Measurements from ENCODE around the gene GPRC5C.

GPRC5C gene

GRCh38 chr17:74389937-74390679 is 41.8 kb upstream of the GPRC5C start:
- DNase-seq (ENCODE audit: insufficient read length, low spot score) (no peak), FAIRE-seq (no peak)
- TF ChIP-seq CTCF (IDR thresholded peaks at IDR 0.05; ENCODE audit: insufficient read depth, missing control alignments), result no peak

GRCh38 chr17:74390680-74391653 is 40.9 kb upstream of the GPRC5C start:
- DNase-seq (ENCODE audit: insufficient read length, low spot score), result no peak
- no peak for FAIRE-seq
- no peak for TF ChIP-seq CTCF (IDR thresholded peaks at IDR 0.05; ENCODE audit: insufficient read depth, missing control alignments)

- no peak for TF ChIP-seq CTCF (IDR thresholded peaks at IDR 0.05; ENCODE audit: insufficient read depth, missing control alignments)
- FAIRE-seq, result no peak
- no peak for DNase-seq (ENCODE audit: insufficient read length, low spot score)
Observed at GRCh38 chr17:74391771-74392170, 40.1 kb upstream of the GPRC5C start.

- TF ChIP-seq CTCF (IDR thresholded peaks at IDR 0.05; ENCODE audit: insufficient read depth, missing control alignments), result no peak
- FAIRE-seq (no peak), DNase-seq (ENCODE audit: insufficient read length, low spot score) (no peak)
Observed at GRCh38 chr17:74392848-74393247, 39.0 kb upstream of the GPRC5C start.

GRCh38 chr17:74393346-74393942 is 38.4 kb upstream of the GPRC5C start:
- FAIRE-seq, result no peak
- no peak for DNase-seq (ENCODE audit: insufficient read length, low spot score)
- no peak for TF ChIP-seq CTCF (IDR thresholded peaks at IDR 0.05; ENCODE audit: insufficient read depth, missing control alignments)

GRCh38 chr17:74394275-74394950 is 37.5 kb upstream of the GPRC5C start:
- FAIRE-seq (no peak), DNase-seq (ENCODE audit: insufficient read length, low spot score) (no peak)
- no peak for TF ChIP-seq CTCF (IDR thresholded peaks at IDR 0.05; ENCODE audit: insufficient read depth, missing control alignments)

Data from D721Med (cell line).